HG03139 (cell line): ENCODE data around the gene EDEM1.
"Not testable (repeated sequence)": the region's sequence is repeated elsewhere in the genome, so short reads cannot be mapped to it uniquely, and the experiment has no call there.

Experiments used
- ATAC-seq: cut with Tn5 transposase; IDR thresholded peaks from one replicate; pipeline ENCODE4 v1.9.1; 2021; ENCODE audit not compliant: unreplicated experiment

Gene EDEM1

DNA sequence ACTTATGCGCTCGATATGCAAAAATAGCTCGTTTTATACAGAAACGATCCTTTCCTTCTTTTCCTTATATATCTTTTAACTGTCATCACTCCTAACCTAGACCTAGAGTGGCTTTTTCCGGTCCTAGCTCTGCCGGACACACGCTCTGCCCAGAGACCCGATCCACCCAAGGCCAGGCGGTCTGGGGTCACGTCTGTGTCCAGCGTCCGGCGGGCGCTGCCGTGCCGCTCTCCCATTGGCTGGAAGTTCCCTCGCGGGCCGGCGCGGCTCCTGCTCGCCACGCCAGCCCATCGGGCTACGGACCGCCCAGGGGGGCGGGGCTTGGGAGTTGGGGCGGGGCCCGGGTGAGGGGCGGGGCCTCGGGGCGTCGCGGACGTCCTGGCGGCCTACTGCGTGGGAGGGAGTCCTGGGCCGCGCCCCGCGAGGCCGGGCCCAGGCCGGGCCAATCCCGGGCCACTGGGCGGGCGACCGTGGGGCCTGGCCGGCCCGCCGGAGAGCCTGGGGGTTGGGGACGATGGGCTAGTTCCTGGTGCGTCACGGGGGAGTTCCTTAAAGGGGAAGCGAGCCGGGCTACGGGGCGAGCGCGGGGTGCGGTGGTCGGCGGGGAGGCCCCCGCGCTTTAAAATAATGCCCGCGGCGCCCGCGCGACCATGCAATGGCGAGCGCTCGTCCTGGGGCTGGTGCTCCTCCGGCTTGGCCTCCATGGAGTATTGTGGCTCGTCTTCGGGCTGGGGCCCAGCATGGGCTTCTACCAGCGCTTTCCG is at the start of gene EDEM1:
TSS of gene EDEM1 (plus strand) at position 552 of the 764 bp plus-strand sequence. CDS start at position 651, 99 bp downstream.
- peak; percentile 80 for ATAC-seq

DNA sequence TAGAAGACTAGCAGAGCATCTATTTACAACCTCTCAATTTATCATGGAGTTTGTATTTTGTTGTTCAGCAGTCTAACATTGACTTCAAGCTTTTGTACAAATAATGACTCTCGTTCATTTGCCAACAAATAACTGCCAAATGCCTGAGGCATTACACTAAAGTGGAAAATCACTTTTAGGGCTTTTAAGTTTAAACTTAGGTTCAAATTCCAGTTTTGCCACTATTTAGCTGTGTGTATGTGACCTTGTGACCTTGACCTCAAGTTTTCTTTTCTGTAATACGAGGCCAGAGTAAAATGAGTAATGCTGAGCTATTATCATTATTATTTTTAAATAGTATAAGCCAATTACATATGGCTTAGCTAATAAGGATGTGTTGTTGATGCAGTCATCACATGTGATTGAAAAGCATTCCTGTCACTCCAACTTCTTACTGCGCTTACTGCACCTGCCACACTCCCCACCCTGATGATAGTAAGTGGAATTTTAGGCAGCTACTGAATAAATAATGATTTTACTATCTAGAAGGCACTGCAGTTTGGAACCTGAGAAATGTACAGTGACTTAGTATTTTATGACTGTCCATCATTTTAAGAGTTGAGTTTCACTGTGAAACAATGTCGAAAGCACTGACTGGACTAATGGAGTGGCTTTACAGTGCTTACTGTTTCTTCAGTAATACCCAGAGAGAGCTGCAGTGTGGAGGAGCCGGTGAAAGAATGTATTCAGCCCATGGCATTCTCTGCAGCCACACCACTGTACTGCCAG is 49.1 kb upstream of the EDEM1 start:
- ATAC-seq: no peak

DNA sequence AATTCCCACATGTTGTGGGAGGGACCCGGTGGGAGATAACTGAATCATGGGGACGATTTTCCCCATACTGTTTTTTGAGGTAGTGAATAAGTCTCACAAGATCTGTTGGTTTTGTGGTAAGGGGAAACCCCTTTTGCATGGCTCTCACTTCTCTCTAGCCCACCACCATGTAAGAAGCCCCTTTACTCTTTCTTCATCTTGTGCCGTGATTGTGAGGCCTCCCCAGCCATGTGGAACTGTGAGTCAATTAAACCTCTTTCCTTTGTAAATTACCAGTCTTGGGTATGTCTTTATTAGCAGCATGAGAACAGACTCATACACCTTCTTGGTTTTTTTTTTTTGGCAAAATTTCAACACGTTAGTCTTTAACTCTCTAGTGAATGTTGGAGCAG is 47.3 kb upstream of the EDEM1 start:
- ATAC-seq: no peak

DNA sequence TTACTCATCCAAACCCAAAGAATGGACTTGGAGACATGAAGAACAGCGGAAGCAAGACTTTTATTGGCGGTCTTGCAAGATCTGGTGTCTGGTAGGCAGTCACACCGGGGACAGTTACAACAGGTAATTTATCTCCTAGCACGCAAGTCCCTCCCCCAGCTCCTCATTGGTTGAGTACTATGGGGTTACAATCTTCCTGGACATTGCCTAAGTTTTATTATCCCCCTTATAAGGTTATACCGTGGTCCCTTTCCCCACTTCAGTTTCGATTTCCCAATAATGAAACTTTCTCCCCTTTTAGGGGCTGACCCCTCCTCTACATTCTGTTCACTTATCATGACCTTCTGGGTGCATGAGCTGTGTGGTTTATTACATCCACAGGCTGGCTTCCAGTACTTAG is 46.7 kb upstream of the EDEM1 start:
- ATAC-seq: no peak

DNA sequence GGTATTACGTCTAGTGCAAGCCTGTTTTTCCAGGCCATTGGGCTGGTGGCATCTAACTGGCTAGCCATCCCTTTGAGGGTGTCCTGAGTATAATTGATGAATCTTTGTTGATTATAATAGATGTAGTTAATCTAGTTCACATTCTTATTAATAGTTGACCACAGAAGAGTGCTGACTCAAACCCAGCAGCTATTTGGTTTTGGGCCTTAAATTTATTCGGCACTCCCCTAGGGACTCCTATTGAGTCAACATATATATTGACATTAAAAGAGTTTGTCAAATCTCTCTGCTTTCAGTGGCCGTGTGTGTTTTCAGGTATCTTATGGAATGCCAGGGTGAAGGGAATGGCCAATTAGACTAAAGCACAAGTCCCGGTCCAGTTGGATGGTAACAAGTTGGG is 45.7 kb upstream of the EDEM1 start:
- ATAC-seq: no peak

DNA sequence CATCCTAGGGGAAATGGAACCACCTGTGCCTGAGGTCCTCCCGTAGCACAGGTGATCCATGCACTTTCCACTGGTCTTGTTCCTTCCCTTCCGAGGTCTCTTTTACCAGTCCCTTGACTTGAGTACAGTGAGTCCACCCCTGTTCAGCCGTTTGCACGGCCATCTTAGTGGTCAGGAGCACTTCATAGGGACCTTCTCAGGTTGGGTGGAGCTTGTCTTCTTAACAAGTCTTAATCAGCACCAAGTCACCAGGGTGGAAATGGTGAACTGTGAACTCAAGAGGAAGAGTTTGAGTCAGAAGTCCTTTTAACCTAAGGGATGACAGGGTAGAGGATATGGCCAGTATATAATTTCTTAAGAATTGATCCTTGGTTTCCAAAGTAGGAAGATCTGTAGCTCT is 44.0 kb upstream of the EDEM1 start:
- ATAC-seq: no peak

DNA sequence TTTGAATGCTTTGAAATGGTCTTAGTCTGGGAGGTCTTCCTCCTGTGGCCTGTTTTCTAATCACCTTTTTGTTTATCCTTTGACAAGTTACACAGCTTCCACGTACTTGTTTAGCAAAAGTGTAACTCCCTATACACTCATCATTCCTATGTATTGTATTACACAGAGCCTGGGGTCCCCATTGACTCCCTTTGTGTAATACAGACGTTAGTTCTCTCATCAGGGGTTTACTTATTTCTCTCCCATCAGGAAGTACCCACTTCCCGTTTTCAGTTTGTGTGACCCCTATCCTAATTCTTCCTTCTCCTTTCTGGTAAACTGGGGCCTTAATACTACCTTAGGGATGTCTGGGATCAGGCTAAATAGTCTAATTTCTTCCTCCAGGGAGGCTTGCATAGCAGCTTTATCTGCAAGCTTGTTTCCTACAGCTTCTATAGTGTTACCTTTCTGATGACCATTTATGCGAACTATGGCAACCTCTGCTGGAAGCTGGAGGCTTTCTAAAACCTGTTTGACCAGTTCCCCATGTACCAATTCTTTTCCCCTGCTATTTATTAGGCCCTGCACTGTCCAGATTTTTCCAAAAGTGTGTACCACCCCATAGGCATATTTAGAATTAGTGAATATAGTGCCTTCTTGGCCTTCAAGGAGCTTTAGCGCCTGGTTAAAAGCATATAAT is 43.1 kb upstream of the EDEM1 start:
- ATAC-seq: no peak

DNA sequence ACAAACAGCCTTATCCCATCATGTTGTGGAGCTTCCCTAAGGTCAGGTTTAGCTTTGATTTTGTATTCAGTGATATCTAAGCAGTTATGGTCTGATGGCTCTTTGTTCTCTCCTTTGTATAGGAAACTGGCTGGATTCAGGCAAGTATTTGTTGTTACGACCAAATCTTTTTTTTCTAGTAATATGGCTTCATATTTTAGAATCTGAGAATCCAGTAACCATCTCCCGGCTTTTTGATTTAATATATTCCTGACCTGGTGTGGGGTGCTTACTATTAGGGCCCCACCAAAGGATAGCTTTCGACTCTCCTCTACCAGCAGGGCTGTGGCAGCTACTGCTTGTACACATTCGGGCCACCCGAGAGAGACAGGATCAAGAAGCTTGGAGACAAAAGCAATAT is 42.4 kb upstream of the EDEM1 start:
- no peak for ATAC-seq

DNA sequence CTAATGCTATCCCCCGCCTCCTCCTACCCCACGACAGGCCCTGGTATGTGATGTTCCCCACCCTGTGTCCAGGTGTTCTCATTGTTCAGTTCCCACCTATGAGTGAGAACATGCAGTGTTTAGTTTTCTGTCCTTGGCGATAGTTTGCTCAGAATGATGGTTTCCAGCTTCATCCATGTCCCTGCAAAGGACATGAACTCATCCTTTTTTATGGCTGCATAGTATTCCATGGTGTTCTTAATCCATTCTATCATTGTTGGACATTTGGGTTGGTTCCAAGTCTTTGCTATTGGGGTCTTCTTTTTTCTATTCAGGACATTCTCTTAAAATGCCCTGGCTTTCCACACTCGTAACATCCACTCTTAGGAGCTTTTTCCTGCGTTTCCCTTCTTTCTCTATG is 40.4 kb upstream of the EDEM1 start:
- ATAC-seq: not testable (repeated sequence)

DNA sequence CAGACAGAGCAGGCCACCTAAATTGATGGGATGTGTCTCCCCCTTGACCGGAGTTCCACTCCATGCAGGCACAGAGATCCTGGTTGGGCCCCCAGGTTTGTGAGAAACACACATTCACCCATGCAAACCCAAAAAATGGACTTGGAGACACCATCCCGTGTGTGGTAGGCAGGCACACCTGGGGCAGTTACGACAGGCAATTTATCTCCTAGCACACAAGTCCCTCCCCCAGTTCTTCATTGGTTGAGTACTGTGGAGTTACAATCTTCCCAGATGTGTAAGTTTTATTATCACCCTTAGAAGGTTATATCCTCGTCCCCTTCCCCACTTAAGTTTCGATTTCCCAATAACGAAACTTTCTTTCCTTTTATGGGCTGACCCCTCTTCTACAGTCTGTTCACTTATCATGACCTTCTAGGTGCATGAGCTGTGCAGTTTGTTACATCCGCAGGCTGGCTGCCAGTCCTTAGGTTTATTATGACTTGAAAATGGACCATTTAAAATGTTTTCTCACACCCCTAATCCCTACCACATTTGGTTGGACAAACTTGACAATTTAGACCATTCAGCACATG is 38.1 kb upstream of the EDEM1 start:
- no peak for ATAC-seq

DNA sequence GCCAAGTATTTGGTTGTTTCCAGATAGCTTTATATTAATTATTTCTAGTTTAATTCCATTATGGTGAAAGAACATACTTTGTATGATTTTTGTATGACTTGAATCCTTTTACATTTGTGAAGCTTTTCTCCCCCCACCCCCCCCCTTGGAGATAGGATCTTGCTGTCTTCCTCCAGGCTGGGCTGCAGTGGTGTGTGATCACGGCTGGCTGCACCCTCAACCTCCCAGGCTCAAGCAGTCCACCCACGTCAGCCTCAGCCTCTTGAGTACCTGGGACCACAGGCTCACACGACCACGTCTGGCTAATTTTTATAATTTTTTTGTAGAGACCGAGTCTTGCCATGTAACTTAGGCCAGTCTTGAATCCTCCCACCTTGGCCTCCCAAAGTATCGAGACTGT is 35.9 kb upstream of the EDEM1 start:
- no peak for ATAC-seq

DNA sequence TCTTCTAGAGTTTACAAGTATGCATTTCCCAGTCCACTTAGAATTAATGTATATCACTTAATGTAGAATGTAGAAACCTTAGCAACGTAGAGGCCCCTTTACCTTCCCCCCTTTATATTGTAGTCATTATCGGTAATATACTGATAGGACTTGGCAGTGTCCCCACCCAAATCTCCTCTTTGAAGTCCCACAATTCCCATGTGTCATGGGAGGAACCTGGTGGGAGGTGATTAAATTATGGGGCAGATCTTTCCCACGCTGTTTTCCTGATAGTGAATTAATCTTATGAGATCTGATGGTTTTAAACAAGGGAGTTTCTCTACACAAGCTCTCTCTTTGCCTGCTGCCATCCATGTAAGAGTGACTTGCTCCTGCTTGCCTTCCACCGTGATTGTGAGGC is 34.4 kb upstream of the EDEM1 start:
- ATAC-seq: no peak

DNA sequence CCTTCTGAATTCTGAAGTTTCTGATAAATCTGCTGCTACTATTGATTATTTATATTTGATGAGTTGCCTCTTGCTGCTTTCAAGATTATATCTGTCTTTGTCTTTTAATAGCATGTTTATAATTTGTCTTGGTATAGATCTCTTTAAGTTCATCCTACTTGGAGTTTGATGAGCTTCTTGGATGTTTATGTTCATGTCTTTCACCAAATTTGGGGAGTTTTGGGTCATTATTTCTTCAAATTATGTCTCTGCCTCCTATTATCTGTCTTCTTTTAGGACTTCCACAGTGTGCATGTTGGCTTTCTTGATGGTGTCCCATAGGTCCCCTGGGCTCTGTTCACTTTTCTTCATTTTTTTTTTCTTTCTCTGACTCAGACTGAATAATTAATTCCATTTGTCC is 32.3 kb upstream of the EDEM1 start:
- no peak for ATAC-seq

DNA sequence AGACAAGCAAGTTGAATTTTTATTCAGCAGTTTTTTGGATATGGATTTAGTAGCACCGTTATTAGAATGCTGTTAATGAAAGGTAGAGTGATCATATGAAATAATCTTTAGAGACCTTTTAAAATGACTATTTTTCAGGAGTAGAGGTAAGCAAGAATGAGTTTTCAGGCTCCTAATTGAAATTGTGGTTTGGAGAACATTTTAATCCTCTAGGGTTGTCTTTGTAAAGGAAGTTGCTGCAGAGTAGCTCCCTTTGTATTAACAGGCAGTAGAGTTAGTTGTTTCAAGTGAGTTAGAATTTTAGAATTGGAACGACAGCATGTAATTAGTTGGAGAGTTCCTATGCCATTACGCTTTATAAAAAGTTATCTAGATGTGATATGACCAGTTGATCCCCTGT is 27.2 kb upstream of the EDEM1 start:
- ATAC-seq: no peak

DNA sequence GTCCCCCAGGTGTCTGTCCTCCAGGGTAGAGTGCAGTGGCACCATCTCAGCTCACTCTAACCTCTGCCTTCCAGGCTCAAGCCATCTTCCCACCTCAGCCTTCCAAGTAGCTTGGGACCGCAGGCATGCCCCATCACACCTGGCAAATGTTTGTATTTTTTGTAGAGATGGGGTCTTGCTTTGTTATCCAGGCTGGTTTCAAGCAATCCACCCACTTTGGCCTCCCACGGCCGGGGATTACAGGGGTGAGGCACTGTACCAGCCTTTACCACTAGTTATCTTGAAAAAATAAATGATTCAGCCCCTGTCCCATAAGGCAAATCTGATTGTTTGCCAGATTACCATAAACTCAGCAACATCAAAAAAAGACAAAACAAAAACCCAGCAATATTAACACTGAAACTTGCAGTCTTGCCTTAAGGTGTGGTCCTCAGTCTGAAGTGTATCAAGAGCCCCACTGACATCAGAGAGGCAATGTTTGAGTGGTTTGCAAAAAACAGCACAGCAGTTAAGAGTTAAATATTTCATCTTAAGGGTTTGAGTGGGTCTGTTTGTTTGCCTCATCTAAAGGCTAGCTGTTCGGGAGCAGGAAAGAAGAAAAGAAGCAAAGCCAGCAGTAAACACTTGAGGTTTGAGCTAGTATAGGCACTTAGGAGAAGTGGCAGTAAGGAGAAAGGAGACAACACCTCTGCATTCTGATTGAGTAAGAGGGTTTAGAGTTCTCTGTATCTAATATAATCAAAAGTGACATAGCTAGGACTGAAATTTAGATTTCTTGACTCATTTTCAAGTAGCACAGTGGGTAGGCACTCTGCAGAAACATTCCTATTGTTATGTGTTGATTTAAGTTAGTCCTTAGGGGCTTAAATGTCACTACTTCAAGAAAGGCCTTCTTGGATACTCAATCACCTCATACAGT is 26.3 kb upstream of the EDEM1 start:
- no peak for ATAC-seq

DNA sequence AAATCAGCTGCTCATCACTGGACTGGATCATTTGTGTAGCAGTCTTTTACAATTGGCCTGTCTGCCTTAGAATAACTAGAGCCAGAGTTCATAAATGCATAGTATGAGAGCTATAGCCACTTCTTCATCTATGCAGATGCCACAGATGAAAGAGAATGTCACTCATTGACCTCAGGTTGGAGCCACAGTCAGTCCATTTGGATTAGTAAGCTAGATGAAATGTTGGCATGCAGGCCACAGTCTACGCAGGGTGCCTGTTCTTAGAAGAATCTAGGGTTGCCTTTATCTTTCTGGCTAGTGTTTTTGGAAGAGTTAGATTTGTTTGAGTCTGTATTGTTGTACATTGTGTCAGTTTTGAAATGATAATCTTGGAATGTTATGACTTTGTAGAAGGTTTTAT is 25.4 kb upstream of the EDEM1 start:
- ATAC-seq: no peak

DNA sequence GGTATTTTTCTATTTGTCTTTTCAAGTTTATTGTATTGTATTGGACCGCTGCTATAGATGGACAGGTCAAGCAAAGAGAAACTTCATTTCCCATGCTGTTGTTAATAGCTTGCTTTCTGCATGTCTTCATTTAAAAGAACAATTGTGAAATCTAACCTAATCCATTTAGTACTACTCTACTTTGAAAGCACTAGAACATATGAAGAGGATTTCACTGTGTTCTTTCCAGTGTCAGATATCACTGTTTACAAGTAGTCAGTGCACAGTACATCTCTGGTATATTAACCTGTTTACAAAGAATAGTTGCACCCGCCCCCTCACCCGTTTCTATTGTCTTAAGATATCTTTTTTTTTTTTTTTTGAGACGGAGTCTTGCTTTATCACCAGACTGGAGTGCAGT is 21.8 kb upstream of the EDEM1 start:
- no peak for ATAC-seq

DNA sequence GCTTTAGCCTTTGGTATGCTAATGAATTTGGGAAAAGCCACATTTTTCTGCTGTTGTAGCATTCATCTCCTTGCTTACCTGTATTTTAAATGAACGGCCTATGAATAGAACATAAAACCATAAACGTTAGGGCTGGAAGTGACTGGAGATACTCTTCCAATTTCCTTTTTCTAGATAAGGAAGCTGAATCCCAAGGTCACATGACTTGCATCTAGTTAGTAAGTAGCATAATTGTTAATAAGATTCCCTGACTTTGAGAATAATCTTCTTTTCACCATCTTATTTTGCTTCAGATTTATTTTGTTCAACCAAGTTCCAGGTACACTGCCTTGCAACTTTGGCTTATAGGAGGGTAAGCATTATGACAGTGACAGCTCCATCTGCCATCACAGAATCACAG is 20.7 kb upstream of the EDEM1 start:
- ATAC-seq: no peak

DNA sequence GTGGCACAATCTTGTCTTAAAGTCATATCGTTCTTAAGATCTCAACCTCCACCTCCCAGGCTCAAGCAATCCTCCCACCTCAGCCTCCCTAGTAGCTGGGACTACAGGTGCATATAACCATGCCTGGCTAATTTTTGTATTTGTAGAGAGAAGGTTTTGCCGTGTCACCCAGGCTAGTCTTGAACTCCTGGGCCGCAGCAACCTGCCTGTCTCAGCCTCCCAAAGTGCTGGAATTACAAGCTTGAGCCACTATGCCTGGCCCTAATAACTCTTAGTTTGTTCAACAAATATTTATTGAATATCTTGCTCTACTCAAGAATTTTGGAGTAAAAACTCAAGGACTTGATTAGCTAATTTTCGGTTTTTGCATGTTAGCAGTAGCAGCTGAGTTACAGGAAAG is 19.4 kb upstream of the EDEM1 start:
- no peak for ATAC-seq

DNA sequence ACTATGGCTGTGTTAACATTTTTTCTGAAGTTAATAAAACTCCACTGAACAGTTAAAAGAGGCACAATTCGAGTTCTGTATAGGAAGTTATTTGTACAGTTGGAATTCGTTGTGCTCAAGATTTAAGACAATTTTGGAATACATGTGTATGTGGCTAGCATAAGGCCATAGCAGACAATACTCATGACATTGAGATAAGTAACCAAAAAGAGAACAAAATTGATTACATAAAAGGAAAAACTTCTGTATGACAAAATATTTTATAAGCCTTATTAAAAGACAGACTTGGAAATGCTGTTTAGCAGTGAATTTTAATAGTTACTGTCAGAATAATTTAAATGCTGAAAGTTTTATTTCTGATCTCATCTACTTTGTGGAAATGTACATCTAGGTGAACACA is 17.7 kb upstream of the EDEM1 start:
- no peak for ATAC-seq

DNA sequence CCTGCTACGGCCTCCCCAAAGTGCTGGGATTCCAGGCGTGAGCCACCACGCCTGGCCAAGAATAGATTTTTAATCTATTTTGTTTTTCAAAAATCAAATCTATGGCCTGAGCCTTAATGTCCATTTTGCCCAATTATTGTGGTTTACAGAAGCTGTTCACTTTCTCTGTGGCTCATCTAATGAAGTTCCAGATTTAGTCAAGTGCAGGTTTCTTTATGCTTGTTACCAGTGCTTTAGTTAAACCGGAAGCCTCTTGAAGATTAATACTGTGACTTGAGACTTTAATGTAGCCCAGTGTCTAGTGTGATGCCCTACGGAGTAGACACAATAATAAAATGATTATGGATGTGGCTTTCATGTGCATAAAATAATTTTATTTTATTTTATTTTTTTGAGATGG is 16.5 kb upstream of the EDEM1 start:
- no peak for ATAC-seq
